ENCODE data around the gene BMP7.
"Not testable (repeated sequence)": the region's sequence is repeated elsewhere in the genome, so short reads cannot be mapped to it uniquely, and the experiment has no call there.

Gene BMP7

GRCh38 chr20:57248132-57248797 lies 18.2 kb downstream of the BMP7 start:
- FAIRE-seq, result no peak

- no peak for FAIRE-seq
Measured at GRCh38 chr20:57247292-57247965, 19.0 kb downstream of the BMP7 start.

- no peak for FAIRE-seq
Measured at GRCh38 chr20:57245997-57246396, 20.4 kb downstream of the BMP7 start.

GRCh38 chr20:57244627-57245214 lies 21.7 kb downstream of the BMP7 start:
- no peak for FAIRE-seq

GRCh38 chr20:57244221-57244585 lies 22.2 kb downstream of the BMP7 start:
- FAIRE-seq, result no peak

GRCh38 chr20:57243480-57244220 lies 22.8 kb downstream of the BMP7 start:
- FAIRE-seq, result no peak

- FAIRE-seq, result no peak
Measured at GRCh38 chr20:57242414-57242813, 24.0 kb downstream of the BMP7 start.

GRCh38 chr20:57241363-57241991 lies 25.0 kb downstream of the BMP7 start:
- no peak for FAIRE-seq

- no peak for FAIRE-seq
Measured at GRCh38 chr20:57240581-57241362, 25.7 kb downstream of the BMP7 start.

GRCh38 chr20:57239725-57240124 lies 26.7 kb downstream of the BMP7 start:
- not testable (repeated sequence) for FAIRE-seq

- FAIRE-seq, result not testable (repeated sequence)
Measured at GRCh38 chr20:57239324-57239723, 27.1 kb downstream of the BMP7 start.

GRCh38 chr20:57238089-57238488 lies 28.4 kb downstream of the BMP7 start:
- no peak for FAIRE-seq

GRCh38 chr20:57237585-57237953 lies 28.9 kb downstream of the BMP7 start:
- no peak for FAIRE-seq

GRCh38 chr20:57236813-57237584 lies 29.4 kb downstream of the BMP7 start:
- FAIRE-seq, result no peak

GRCh38 chr20:57234556-57235251 lies 31.7 kb downstream of the BMP7 start:
- FAIRE-seq, result no peak

- no peak for FAIRE-seq
Measured at GRCh38 chr20:57231951-57232428, 34.5 kb downstream of the BMP7 start.

- no peak for FAIRE-seq
Measured at GRCh38 chr20:57231161-57231560, 35.3 kb downstream of the BMP7 start.

- no peak for FAIRE-seq
Measured at GRCh38 chr20:57230247-57230646, 36.2 kb downstream of the BMP7 start.

GRCh38 chr20:57229490-57229889 lies 37.0 kb downstream of the BMP7 start:
- no peak for FAIRE-seq

GRCh38 chr20:57225830-57226229 lies 40.6 kb downstream of the BMP7 start:
- FAIRE-seq, result no peak
